HG03571 (cell line): ENCODE measurements around the gene GPR18.
"Not testable (repeated sequence)": the region's sequence is repeated elsewhere in the genome, so short reads cannot be mapped to it uniquely, and the experiment has no call there.

Source experiments
- ATAC-seq: cut with Tn5 transposase; IDR thresholded peaks from one replicate; pipeline ENCODE4 v1.9.1; 2021; ENCODE audit not compliant: unreplicated experiment

GPR18 gene

GRCh38 chr13:99211421-99212035 lies 46.7 kb downstream of the GPR18 start:
- ATAC-seq = no peak

GRCh38 chr13:99210627-99211026 lies 47.6 kb downstream of the GPR18 start:
- ATAC-seq = not testable (repeated sequence)

DNA sequence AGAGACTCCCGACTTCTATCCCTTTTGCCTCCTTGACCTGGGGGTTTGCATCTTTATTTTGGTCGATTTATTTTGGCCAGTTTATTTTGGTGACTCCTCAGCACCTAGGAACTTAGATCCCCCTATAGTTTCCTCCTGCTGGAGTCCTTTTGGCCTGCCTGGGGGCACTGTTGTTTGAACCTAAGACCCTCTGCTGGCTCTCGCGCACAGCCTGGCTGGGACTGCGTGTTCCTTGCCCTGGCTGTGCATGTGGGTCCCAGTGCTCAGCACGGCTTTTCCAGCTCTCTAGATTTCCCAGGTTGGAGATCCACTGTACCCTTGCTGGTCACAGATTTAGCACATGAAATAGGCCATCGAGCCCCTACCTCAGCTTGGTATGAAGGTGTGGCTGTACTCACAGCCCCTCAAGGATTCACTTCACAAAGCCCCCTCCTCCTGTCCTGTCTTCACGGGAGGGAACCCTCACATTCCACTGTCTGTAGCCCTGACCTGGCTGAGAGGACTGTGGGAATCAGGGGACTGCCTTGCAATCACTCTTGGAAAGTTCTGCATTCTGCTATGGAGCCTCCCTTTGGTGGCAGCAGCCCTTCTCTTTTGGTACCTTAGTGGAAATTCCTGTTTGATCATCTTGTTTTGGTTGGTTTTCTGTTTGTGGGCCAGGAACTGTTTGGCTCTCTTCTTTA lies 49.2 kb downstream of the GPR18 start:
- no peak for ATAC-seq

DNA sequence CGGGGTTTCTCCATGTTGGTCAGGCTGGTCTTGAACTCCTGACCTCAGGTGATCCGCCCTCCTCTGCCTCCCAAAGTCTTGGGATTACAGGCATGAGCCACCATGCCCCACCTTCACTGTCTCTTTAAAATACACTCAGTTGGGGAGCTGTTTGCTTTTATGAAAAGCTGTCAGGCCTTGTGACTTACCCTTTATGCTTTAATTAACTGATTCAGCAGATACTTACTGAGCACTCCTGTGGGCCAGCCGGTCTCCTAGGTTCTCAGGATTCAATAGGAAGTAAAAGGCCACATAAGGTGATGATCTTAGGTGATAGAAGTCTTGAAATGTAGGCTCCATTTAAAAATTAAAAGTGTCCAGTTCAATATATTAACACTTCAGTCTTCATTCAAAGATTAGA lies 50.0 kb downstream of the GPR18 start:
- ATAC-seq = no peak

DNA sequence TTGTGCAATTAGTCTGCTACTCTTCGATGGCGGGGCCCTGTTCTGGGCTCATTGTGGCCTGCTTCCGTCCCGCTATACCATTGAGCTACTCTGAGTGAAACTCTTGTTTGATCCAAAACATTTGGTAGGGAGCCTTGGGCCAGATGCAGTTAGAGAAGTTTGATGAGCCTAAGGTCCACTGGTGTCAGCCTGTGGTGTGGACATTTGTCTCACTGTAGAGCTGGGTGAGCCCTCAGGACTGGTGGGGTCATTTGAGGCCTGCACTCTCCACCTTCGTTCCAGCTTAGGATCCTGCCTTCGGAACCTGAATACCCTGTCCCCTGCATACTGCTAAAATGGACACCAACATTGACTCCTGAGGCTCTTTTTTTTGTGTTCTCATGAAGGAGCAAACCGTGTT lies 50.7 kb downstream of the GPR18 start:
- no peak for ATAC-seq

DNA sequence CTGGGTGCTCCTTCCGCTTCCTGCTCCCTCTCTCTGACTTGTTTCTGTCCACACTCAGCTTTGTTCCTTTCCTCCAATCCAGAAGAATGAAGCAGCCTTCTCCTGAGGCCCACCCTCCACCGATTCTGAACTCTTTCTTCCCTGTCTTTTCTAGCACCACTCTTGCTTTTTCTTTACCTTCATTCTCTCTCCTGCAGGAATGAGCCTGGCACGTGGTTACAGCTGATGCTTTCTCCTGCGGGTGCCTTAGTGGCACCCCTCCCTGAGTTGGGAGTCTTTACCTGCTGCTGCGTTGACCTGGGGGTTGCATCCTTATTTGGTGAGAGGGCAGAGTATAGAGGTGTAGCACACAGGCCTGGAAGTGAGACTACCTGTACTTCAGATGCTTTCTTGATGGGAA lies 51.3 kb downstream of the GPR18 start:
- no peak for ATAC-seq

GRCh38 chr13:99206226-99206625 lies 52.0 kb downstream of the GPR18 start:
- no peak for ATAC-seq

DNA sequence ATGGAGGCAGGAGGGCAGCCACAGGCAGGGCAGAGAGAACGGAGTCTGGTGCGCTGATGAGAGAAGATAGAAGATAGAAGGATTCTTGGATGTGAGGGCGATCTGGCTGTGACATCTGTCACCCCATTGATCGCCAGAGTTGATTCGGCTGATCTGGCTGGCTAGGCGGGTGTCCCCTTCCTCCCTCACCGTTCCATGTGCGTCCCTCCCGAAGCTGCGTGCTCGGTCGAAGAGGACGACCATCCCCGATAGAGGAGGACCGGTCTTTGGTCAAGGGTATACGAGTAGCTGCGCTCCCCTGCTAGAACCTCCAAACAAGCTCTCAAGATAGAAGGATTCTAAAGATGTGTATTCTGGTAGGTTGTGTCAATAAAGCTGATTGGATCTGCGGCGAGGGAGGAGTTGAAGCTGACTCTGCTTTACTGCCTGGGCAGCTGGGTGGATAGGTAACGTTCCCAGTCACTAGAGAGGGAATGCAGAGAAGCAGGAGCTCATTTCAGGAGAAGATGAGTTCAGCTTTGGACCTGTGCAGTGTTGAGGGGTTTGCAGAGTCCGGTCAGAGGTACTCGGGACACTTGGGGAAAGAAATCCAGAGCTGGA lies 52.5 kb downstream of the GPR18 start:
- ATAC-seq = no peak
